Transverse colon (tissue), 4 donors: ENCODE measurements around the gene PRKCZ. TPM values are rescaled to one million over a fixed set of nuclear protein-coding genes. Genes with fewer than 3 reads are reported as not detected.

ENCODE experiments used
- DNase-seq: peaks from one replicate; pipeline ENCODE4 v3.0.0-alpha.2; 2019
- H3K27ac ChIP-seq, 4 donors: fragments of 200-600 bp; sonication (generic); 2 replicates each; pipeline ENCODE4 v1.5.1; 2016 to 2018; ENCODE audit warnings: inconsistent platforms in 4 of 4
- H3K27me3 ChIP-seq: fragments of 200-600 bp; sonication (generic); 2 replicates; pipeline ENCODE4 v1.5.1; 2017; ENCODE audit warnings: inconsistent platforms
- H3K36me3 ChIP-seq, 4 donors: fragments of 200-600 bp; sonication (generic); 2 replicates each; pipeline ENCODE4 v1.5.1; 2017 to 2019; ENCODE audit warnings: inconsistent platforms in 4 of 4
- H3K4me1 ChIP-seq, 4 donors: fragments of 200-600 bp; sonication (generic); 2 replicates each; pipeline ENCODE4 v1.5.1; 2017 to 2020; ENCODE audit warnings: inconsistent platforms in 4 of 4
- H3K4me3 ChIP-seq, 4 donors: fragments of 200-600 bp; sonication (generic); 1 replicate in 1 of 4; 2 replicates in 3 of 4; pipeline versions ENCODE4 v1.5.1 to v1.6.1; 2017 to 2019; ENCODE audit warnings: inconsistent platforms in 4 of 4
- H3K9me3 ChIP-seq, 2 donors: fragments of 200-600 bp; sonication (generic); 2 replicates each; pipeline ENCODE4 v1.5.1; 2017 to 2019; ENCODE audit warnings: inconsistent platforms in 2 of 2
- EP300 ChIP-seq: sonication (generic); formaldehyde crosslinking; IDR thresholded peaks from one replicate; pipeline ENCODE4 v1.6.1; 2017; ENCODE audit warnings: antibody characterized with exemption, low read depth
- POLR2A ChIP-seq: fragments of 450-650 bp; IDR thresholded peaks from one replicate; pipeline ENCODE4 v1.6.1; 2016; ENCODE audit warnings: antibody characterized with exemption, mild to moderate bottlenecking, moderate library complexity
- POLR2AphosphoS5 ChIP-seq, 3 donors: sonication (generic); formaldehyde crosslinking; IDR thresholded peaks; one replicate each; pipeline ENCODE4 v1.6.1; 2016; ENCODE audit warnings: antibody characterized with exemption in 3 of 3
- WGBS, 2 donors: methylation state at CpG; one replicate each; pipeline ENCODE4 v1.1.5; 2018; ENCODE audit warnings: low coverage in 1 of 2; 5-methylcytosine and 5-hydroxymethylcytosine counted together
- in situ Hi-C, 4 donors: fragments of 200-750 bp; cut with MboI; loops; one replicate each; pipeline versions ENCODE4 v1.15.0 to v1.15.1; 2017; ENCODE audit warnings: low sequenced_read_pairs in 3 of 4, low pct_ligation_motif_present in 1 of 4, low pct_unique_long_range_greater_than_20kb in 1 of 4
- intact Hi-C: fragments of 100-400 bp; cut with DNase I; formaldehyde crosslinking; loops from one replicate; pipeline ENCODE4 v1.15.1; 2023; ENCODE audit warnings: low total_unique reads
- total RNA-seq, 4 donors: library from RNA; depleted of rRNA; stranded (reverse); fragments of >200 nt; gene quantifications; one replicate each; pipeline ENCODE4 v1.1.0, GENCODE V29; 2016
- TF ChIP-seq, protein P1 (sequence below), 5 experiments: fragments of 200-600 bp in 3 of 5; fragments of 450-650 bp in 2 of 5; sonication (generic) in 3 of 5; IDR thresholded peaks; 1 replicate in 2 of 5; 2 replicates in 3 of 5; pipeline ENCODE4 v1.5.1; 2016 to 2017; ENCODE audit warnings: antibody characterized with exemption in 5 of 5, inconsistent platforms in 3 of 5, mild to moderate bottlenecking in 2 of 5, moderate library complexity in 1 of 5

The PRKCZ gene
- total RNA-seq, 4 donors from 2014 or later, result 48.6 to 96.7 (median 54.4) TPM

DNA sequence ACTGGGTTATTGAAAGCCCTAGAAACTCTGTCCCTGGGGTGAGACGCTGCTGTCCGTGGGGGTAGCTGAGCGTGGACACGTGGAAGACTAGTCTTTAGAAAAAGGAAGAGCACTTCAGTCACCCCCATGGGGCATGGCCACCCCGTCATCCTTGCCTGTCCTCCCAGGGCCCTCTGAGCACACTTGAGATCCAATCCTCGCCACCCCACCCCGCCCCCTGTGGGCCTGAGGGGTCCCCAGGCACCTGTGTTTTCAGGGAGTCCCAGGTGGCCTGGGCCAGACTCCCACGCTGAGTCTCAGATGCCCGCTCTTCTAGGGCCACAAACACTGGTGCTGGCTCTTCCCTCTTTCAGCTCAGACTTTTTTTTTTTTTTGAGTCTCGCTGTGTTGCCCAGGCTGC lies 2.5 kb downstream of the PRKCZ start:
- no peak for TF ChIP-seq POLR2A
- TF ChIP-seq EP300, result no peak
- TF ChIP-seq, protein P1, sequence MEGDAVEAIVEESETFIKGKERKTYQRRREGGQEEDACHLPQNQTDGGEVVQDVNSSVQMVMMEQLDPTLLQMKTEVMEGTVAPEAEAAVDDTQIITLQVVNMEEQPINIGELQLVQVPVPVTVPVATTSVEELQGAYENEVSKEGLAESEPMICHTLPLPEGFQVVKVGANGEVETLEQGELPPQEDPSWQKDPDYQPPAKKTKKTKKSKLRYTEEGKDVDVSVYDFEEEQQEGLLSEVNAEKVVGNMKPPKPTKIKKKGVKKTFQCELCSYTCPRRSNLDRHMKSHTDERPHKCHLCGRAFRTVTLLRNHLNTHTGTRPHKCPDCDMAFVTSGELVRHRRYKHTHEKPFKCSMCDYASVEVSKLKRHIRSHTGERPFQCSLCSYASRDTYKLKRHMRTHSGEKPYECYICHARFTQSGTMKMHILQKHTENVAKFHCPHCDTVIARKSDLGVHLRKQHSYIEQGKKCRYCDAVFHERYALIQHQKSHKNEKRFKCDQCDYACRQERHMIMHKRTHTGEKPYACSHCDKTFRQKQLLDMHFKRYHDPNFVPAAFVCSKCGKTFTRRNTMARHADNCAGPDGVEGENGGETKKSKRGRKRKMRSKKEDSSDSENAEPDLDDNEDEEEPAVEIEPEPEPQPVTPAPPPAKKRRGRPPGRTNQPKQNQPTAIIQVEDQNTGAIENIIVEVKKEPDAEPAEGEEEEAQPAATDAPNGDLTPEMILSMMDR (IDR thresholded peaks at IDR 0.05), result no peak
- no peak for TF ChIP-seq POLR2AphosphoS5 (IDR thresholded peaks at IDR 0.05)
- in situ Hi-C loops (no loop called here), intact Hi-C loops (no loop called here)
- H3K27ac ChIP-seq, result no peak overlapping the region
- DNase-seq, result no peak
- no peak overlapping the region for H3K4me3 ChIP-seq
- WGBS, 2 donors, result 89% methylated on average over 10 of the region's 10 CpGs; no CpG with 5 or more reads in 1 of the 2 donors
- H3K9me3 ChIP-seq, result no peaks in the 10 kb centered on the region
- no peaks in the 10 kb centered on the region for H3K36me3 ChIP-seq
- H3K27me3 ChIP-seq, result peaks cover 29% of the 10 kb centered on the region
- peaks cover 7 to 41% (median 30%) of the 10 kb centered on the region in 4 donors for H3K4me1 ChIP-seq

DNA sequence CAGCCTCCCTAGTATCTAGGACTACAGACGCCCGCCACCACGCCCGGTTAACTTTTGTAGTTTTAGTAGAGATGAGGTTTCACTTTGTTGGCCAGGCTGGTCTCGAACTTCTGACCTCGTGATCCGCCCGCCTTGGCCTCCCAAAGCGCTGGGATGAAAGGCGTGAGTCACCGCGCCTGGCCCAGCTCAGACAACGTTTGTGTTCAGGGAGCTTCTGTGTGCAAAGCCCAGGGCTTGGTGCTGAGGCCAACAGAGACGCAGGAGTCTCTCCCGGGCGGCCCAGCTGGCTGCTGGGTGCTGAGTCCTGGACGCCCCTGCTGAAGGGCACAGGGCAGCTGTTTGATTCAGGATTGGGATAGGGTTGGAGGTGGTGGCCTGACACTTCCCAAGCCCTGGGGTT lies 3.0 kb downstream of the PRKCZ start:
- in situ Hi-C loops, result no loop called here
- H3K27ac ChIP-seq, result no peak overlapping the region
- peaks cover 3 to 36% (median 25%) of the 10 kb centered on the region in 4 donors for H3K4me1 ChIP-seq
- H3K36me3 ChIP-seq, result no peaks in the 10 kb centered on the region
- H3K27me3 ChIP-seq, result peaks cover 29% of the 10 kb centered on the region
- H3K4me3 ChIP-seq, result no peak overlapping the region
- no peak for TF ChIP-seq POLR2A
- TF ChIP-seq EP300, result no peak
- TF ChIP-seq, protein P1 (IDR thresholded peaks at IDR 0.05), result no peak
- TF ChIP-seq POLR2AphosphoS5 (IDR thresholded peaks at IDR 0.05), result no peak
- 74% methylated on average over 16 of the region's 17 CpGs; no CpG with 5 or more reads in 1 of the 2 donors for WGBS, 2 donors
- no peaks in the 10 kb centered on the region for H3K9me3 ChIP-seq
- intact Hi-C loops, result no loop called here
- DNase-seq, result no peak

- in situ Hi-C loops, result no loop called here
- DNase-seq, result no peak
- TF ChIP-seq POLR2AphosphoS5 (IDR thresholded peaks at IDR 0.05) (no peak), POLR2A (no peak), EP300 (no peak)
- TF ChIP-seq, protein P1 (IDR thresholded peaks at IDR 0.05), result no peak
- 85% methylated on average over 11 of the region's 12 CpGs; no CpG with 5 or more reads in 1 of the 2 donors for WGBS, 2 donors
- no peaks in the 10 kb centered on the region for H3K36me3 ChIP-seq
- peaks cover 3 to 30% (median 20%) of the 10 kb centered on the region in 4 donors for H3K4me1 ChIP-seq
- no peaks in the 10 kb centered on the region for H3K9me3 ChIP-seq
- peaks cover 24% of the 10 kb centered on the region for H3K27me3 ChIP-seq
- no peak overlapping the region for H3K4me3 ChIP-seq
- intact Hi-C loops, result no loop called here
- H3K27ac ChIP-seq, result no peak overlapping the region
Measured at GRCh38 chr1:2053784-2054376, 3.7 kb downstream of the PRKCZ start.

DNA sequence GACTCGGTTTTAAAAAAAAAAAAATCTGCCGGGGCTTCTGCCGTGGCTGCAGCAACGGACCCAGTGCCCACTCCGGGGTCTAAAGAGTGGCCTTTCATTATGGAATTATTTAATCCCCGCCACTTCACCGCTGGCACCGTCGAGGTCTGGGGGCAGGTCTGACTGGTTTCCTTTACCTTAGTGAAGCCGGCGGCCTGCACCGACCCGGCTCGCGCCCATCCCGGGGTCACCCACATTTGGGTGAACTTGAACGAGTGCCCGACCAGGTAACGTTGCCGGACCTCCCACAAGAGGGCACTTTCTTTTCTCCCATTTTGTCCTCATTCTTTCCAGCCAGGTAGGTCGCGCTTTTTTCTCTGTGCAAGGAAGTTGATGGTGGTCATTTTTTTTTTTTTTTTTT lies 4.3 kb downstream of the PRKCZ start:
- intact Hi-C loops, result no loop called here
- in situ Hi-C loops, result no loop called here
- H3K4me3 ChIP-seq, result no peak overlapping the region
- H3K9me3 ChIP-seq, result no peaks in the 10 kb centered on the region
- H3K36me3 ChIP-seq, result no peaks in the 10 kb centered on the region
- no peak for DNase-seq
- H3K27ac ChIP-seq, result no peak overlapping the region
- WGBS, 2 donors, result 88 to 100% methylated on average over 2 to 22 of the region's 22 CpGs
- peaks cover 18% of the 10 kb centered on the region for H3K27me3 ChIP-seq
- peaks cover 0 to 23% (median 14%) of the 10 kb centered on the region in 4 donors for H3K4me1 ChIP-seq
- TF ChIP-seq, protein P1 (IDR thresholded peaks at IDR 0.05), result no peak
- TF ChIP-seq EP300, result no peak
- TF ChIP-seq POLR2AphosphoS5 (IDR thresholded peaks at IDR 0.05), result no peak
- no peak for TF ChIP-seq POLR2A
